ENCODE data around the gene SPARC.
A peak's percentile ranks its signal among the peaks of the same experiment; 100 is the strongest.
"Not testable (repeated sequence)": the region's sequence is repeated elsewhere in the genome, so short reads cannot be mapped to it uniquely, and the experiment has no call there.

The SPARC gene

GRCh38 chr5:151684690-151685361, 1.9 kb downstream of the SPARC start:
- DNase-seq (ENCODE audit: low read depth): no peak
- H3K4me3 ChIP-seq (ENCODE audit: low read depth, low read length): no peak overlapping the region
- TF ChIP-seq, protein P1, sequence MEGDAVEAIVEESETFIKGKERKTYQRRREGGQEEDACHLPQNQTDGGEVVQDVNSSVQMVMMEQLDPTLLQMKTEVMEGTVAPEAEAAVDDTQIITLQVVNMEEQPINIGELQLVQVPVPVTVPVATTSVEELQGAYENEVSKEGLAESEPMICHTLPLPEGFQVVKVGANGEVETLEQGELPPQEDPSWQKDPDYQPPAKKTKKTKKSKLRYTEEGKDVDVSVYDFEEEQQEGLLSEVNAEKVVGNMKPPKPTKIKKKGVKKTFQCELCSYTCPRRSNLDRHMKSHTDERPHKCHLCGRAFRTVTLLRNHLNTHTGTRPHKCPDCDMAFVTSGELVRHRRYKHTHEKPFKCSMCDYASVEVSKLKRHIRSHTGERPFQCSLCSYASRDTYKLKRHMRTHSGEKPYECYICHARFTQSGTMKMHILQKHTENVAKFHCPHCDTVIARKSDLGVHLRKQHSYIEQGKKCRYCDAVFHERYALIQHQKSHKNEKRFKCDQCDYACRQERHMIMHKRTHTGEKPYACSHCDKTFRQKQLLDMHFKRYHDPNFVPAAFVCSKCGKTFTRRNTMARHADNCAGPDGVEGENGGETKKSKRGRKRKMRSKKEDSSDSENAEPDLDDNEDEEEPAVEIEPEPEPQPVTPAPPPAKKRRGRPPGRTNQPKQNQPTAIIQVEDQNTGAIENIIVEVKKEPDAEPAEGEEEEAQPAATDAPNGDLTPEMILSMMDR (IDR thresholded peaks at IDR 0.05; ENCODE audit: control insufficient read depth, extremely low read depth, insufficient read depth): peak; percentile 24

- no peak for DNase-seq (ENCODE audit: low read depth)
- TF ChIP-seq, protein P1 (IDR thresholded peaks at IDR 0.05; ENCODE audit: control insufficient read depth, extremely low read depth, insufficient read depth): no peak
- H3K4me3 ChIP-seq (ENCODE audit: low read depth, low read length): no peak overlapping the region
Measured at GRCh38 chr5:151683986-151684588, 2.6 kb downstream of the SPARC start.

GRCh38 chr5:151683444-151683843, 3.3 kb downstream of the SPARC start:
- no peak for DNase-seq (ENCODE audit: low read depth)
- no peak overlapping the region for H3K4me3 ChIP-seq (ENCODE audit: low read depth, low read length)
- TF ChIP-seq, protein P1 (IDR thresholded peaks at IDR 0.05; ENCODE audit: control insufficient read depth, extremely low read depth, insufficient read depth): no peak

DNA sequence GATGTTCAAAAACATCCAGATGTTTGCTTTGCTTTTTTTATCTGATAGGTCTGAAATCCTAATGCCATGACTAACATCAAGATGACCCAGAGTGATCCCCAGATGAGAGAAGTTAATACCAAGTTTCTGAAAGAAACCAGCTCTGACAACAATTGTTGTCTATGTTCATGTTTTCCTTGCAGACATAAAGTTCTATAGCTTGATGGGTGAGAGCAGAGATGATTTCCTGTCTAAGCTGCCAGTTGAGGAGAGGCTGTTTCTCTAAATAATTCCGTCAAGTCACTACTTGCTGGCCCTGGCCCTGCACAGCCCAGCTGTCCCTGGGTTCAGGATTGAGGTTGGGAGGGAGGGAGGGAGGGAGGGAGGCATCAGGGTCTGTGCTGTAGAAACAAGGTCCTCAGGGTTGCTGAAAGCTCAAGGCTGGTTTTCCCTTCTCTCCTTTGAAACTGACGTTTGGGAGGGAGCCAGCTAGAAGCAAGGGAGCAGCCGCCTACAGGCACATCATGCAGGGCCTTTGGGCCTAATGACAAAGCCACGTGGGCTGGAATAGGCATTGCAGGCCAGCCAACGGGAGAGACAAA, 3.9 kb downstream of the SPARC start:
- no peak overlapping the region for H3K4me3 ChIP-seq (ENCODE audit: low read depth, low read length)
- no peak for DNase-seq (ENCODE audit: low read depth)
- TF ChIP-seq, protein P1 (IDR thresholded peaks at IDR 0.05; ENCODE audit: control insufficient read depth, extremely low read depth, insufficient read depth): no peak

- no peak overlapping the region for H3K4me3 ChIP-seq (ENCODE audit: low read depth, low read length)
- TF ChIP-seq, protein P1 (IDR thresholded peaks at IDR 0.05; ENCODE audit: control insufficient read depth, extremely low read depth, insufficient read depth): no peak
- no peak for DNase-seq (ENCODE audit: low read depth)
Measured at GRCh38 chr5:151682240-151682639, 4.5 kb downstream of the SPARC start.

- TF ChIP-seq, protein P1 (IDR thresholded peaks at IDR 0.05; ENCODE audit: control insufficient read depth, extremely low read depth, insufficient read depth): no peak
- DNase-seq (ENCODE audit: low read depth): no peak
- H3K4me3 ChIP-seq (ENCODE audit: low read depth, low read length): no peak overlapping the region
Measured at GRCh38 chr5:151680944-151681427, 5.7 kb downstream of the SPARC start.

GRCh38 chr5:151680156-151680505, 6.6 kb downstream of the SPARC start:
- H3K4me3 ChIP-seq (ENCODE audit: low read depth, low read length): not testable (repeated sequence)

More at GRCh38 chr5:151680156-151680505, 6.6 kb downstream of the SPARC start:
- DNase-seq (ENCODE audit: low read depth): not testable (repeated sequence)

Measured in LNCaP clone FGC (cell line).